ENCODE data around the gene FRMD6.
"Not testable (repeated sequence)": the region's sequence is repeated elsewhere in the genome, so short reads cannot be mapped to it uniquely, and the experiment has no call there.

Gene FRMD6

GRCh38 chr14:51633298-51633697 is 18.4 kb upstream of the FRMD6 start:
- not testable (repeated sequence) for DNase-seq

- no peak for DNase-seq
These were observed 15.6 kb upstream of the FRMD6 start for GRCh38 chr14:51636109-51636508.

GRCh38 chr14:51638071-51638944 is 13.4 kb upstream of the FRMD6 start:
- DNase-seq, result no peak

GRCh38 chr14:51639668-51640316 is 11.9 kb upstream of the FRMD6 start:
- DNase-seq, result no peak

- no peak for DNase-seq
These were observed 8.6 kb upstream of the FRMD6 start for GRCh38 chr14:51643140-51643539.

GRCh38 chr14:51644217-51644933 is 7.3 kb upstream of the FRMD6 start:
- DNase-seq, result no peak

- no peak for DNase-seq
These were observed 3.4 kb upstream of the FRMD6 start for GRCh38 chr14:51648296-51648695.

GRCh38 chr14:51650716-51651387 is 858 bp upstream of the FRMD6 start:
- DNase-seq, result no peak

GRCh38 chr14:51652168-51653078 is 713 bp downstream of the FRMD6 start:
- peak; percentile 62 for DNase-seq

GRCh38 chr14:51653079-51653774 is 1.5 kb downstream of the FRMD6 start:
- DNase-seq, result peak; percentile 39

GRCh38 chr14:51653775-51654532 is 2.2 kb downstream of the FRMD6 start:
- no peak for DNase-seq

- no peak for DNase-seq
These were observed 2.8 kb downstream of the FRMD6 start for GRCh38 chr14:51654533-51654845.

GRCh38 chr14:51657762-51658161 is 6.1 kb downstream of the FRMD6 start:
- no peak for DNase-seq

GRCh38 chr14:51658441-51659173 is 6.9 kb downstream of the FRMD6 start:
- no peak for DNase-seq

- DNase-seq, result no peak
These were observed 9.0 kb downstream of the FRMD6 start for GRCh38 chr14:51660741-51661140.

- no peak for DNase-seq
These were observed 9.8 kb downstream of the FRMD6 start for GRCh38 chr14:51661504-51661903.

- no peak for DNase-seq
These were observed 12.1 kb downstream of the FRMD6 start for GRCh38 chr14:51663783-51664326.

- DNase-seq, result no peak
These were observed 14.4 kb downstream of the FRMD6 start for GRCh38 chr14:51666070-51666469.

- DNase-seq, result no peak
These were observed 15.1 kb downstream of the FRMD6 start for GRCh38 chr14:51666826-51667225.

- DNase-seq, result no peak
These were observed 17.2 kb downstream of the FRMD6 start for GRCh38 chr14:51668870-51669269.
